ENCODE results near the gene HPGDS.

- TF ChIP-seq CTCF (IDR thresholded peaks at IDR 0.05) (no peak), POLR2A (IDR thresholded peaks at IDR 0.05) (no peak)
Observed at GRCh38 chr4:94363136-94363655, 20.6 kb upstream of the HPGDS start.
